K562 (cell line): ENCODE results near the gene CD4. TPM values are rescaled to one million over a fixed set of nuclear protein-coding genes. Genes with fewer than 3 reads are reported as not detected.

Source experiments
- ASH1L ChIP-seq: fragments of 450-650 bp; IDR thresholded peaks from 2 replicates; pipeline ENCODE4 v1.6.1; 2018; ENCODE audit warnings: borderline replicate concordance, mild to moderate bottlenecking, low read depth; ENCODE audit not compliant: partially characterized antibody
- BMI1 ChIP-seq: fragments of 150-350 bp; IDR thresholded peaks from 2 replicates; pipeline ENCODE4 v1.6.1; 2014; ENCODE audit warnings: low read length
- JUN ChIP-seq, 2 experiments: sonication (generic) in 1 of 2; formaldehyde crosslinking in 1 of 2; IDR thresholded peaks; 2 replicates each; pipeline versions ENCODE4 v1.6.1 to v1.8.0; 2012 to 2022; ENCODE audit warnings: borderline replicate concordance in 2 of 2, mild to moderate bottlenecking in 2 of 2, improper control_type of control experiment in 1 of 2, low read depth in 1 of 2, low read length in 1 of 2, missing genetic modification reagents in 1 of 2
- KDM4B ChIP-seq, 2 experiments: fragments of 450-650 bp in 1 of 2; sonication (generic) in 1 of 2; IDR thresholded peaks; 2 replicates each; pipeline ENCODE4 v1.6.1; 2016 to 2017; ENCODE audit warnings: borderline replicate concordance in 2 of 2, antibody characterized with exemption in 1 of 2, low read depth in 1 of 2, mild to moderate bottlenecking in 1 of 2
- MECOM ChIP-seq: fragments of 250-450 bp; sonication (Bioruptor Pico); IDR thresholded peaks from 2 replicates; pipeline ENCODE4 v1.8.0; 2022; ENCODE audit warnings: inconsistent platforms
- MTA1 ChIP-seq: fragments of 450-650 bp; IDR thresholded peaks from 2 replicates; pipeline ENCODE4 v1.6.1; 2017; ENCODE audit warnings: borderline replicate concordance
- NCOA1 ChIP-seq: fragments of 450-650 bp; IDR thresholded peaks from 2 replicates; pipeline ENCODE4 v1.6.1; 2016; ENCODE audit warnings: low read depth
- NCOA2 ChIP-seq, 2 experiments: fragments of 450-650 bp; IDR thresholded peaks; 2 replicates each; pipeline ENCODE4 v1.6.1; 2018; ENCODE audit warnings: mild to moderate bottlenecking in 2 of 2, moderate library complexity in 1 of 2; ENCODE audit not compliant: partially characterized antibody in 2 of 2
- PHF21A ChIP-seq: fragments of 450-650 bp; IDR thresholded peaks from 2 replicates; pipeline ENCODE4 v1.6.1; 2017; ENCODE audit warnings: low read depth, borderline replicate concordance
- PPARD ChIP-seq: fragments of 250-450 bp; sonication (Bioruptor Pico); IDR thresholded peaks from 2 replicates; pipeline ENCODE4 v1.8.0; 2022; ENCODE audit warnings: inconsistent platforms, mild to moderate bottlenecking, moderate library complexity
- RB1 ChIP-seq: fragments of 450-650 bp; IDR thresholded peaks from 2 replicates; pipeline ENCODE4 v1.6.1; 2017; ENCODE audit warnings: low read depth, mild to moderate bottlenecking
- SMAD4 ChIP-seq: fragments of 250-450 bp; sonication (Bioruptor Pico); conservative IDR thresholded peaks from 2 replicates; pipeline ENCODE4 v1.8.0; 2021; ENCODE audit warnings: inconsistent platforms, mild to moderate bottlenecking, moderate library complexity
- TCF7 ChIP-seq: sonication (generic); IDR thresholded peaks from 2 replicates; pipeline ENCODE4 v1.6.1; 2016; ENCODE audit warnings: antibody characterized with exemption, borderline replicate concordance
- ZNF12 ChIP-seq: sonication (generic); formaldehyde crosslinking; IDR thresholded peaks from 2 replicates; pipeline ENCODE4 v1.4.0; 2020; ENCODE audit warnings: mild to moderate bottlenecking, missing genetic modification reagents
- ZNF232 ChIP-seq: sonication (generic); formaldehyde crosslinking; IDR thresholded peaks from 2 replicates; pipeline ENCODE4 v1.8.0; 2022; ENCODE audit warnings: mild to moderate bottlenecking, missing genetic modification reagents
- ZNF324 ChIP-seq: fragments of 250-450 bp; sonication (Bioruptor Pico); IDR thresholded peaks from 2 replicates; pipeline ENCODE4 v1.4.0; 2020; ENCODE audit warnings: mild to moderate bottlenecking
- ZNF41 ChIP-seq: fragments of 250-450 bp; sonication (Bioruptor Pico); conservative IDR thresholded peaks from 2 replicates; pipeline ENCODE4 v1.4.0; 2020; ENCODE audit warnings: mild to moderate bottlenecking
- polyA plus RNA-seq, 8 experiments: library from polyadenylated mRNA; depleted of rRNA in 4 of 8; stranded (reverse) in 5 of 8; unstranded in 3 of 8; fragments of >200 nt; fragmentation: Nextera tagmentation in 2 of 8; fragmentation: Illumina TruSeq in 1 of 8; extraction: Ambion mirVana in 2 of 8; extraction: Trizol in 1 of 8; gene quantifications; 2 replicates each; pipeline versions ENCODE4 v1.2.1 to v1.2.3, GENCODE V29; 2011 to 2014; ENCODE audit warnings: inconsistent platforms in 1 of 8, missing spikeins in 1 of 8
- total RNA-seq, 7 experiments: library from RNA; depleted of rRNA in 6 of 7; stranded (reverse); fragments of >200 nt in 6 of 7; fragmentation: Illumina TruSeq in 2 of 7; extraction: Trizol in 2 of 7; gene quantifications; 2 replicates each; pipeline versions ENCODE4 v1.2.1 to v1.2.3, GENCODE V29; 2011 to 2021; ENCODE audit warnings: low replicate concordance in 1 of 7
- TF ChIP-seq, protein P1 (sequence below): fragments of 450-650 bp; formaldehyde crosslinking; IDR thresholded peaks from 2 replicates; pipeline ENCODE4 v1.4.0; 2020; ENCODE audit warnings: mild to moderate bottlenecking, moderate library complexity
- TF ChIP-seq, protein P2 (sequence below): fragments of 250-450 bp; sonication (Bioruptor Pico); IDR thresholded peaks from 2 replicates; pipeline ENCODE4 v1.4.0; 2020; ENCODE audit warnings: mild to moderate bottlenecking, moderate library complexity, borderline replicate concordance
- TF ChIP-seq, protein P3 (sequence below): IDR thresholded peaks from 2 replicates; pipeline ENCODE4 v1.6.1; 2011; ENCODE audit warnings: borderline replicate concordance, low read depth, mild to moderate bottlenecking, moderate library complexity, low read length; ENCODE audit not compliant: insufficient read depth, poor library complexity, severe bottlenecking

The CD4 gene
- total and polyA plus RNA-seq, 9 of the 15 experiments (the other 6 are each of a cell fraction or from before 2014, with no cell fraction given) = 0.06 to 0.27 (median 0.09) TPM; not detected in 5

DNA sequence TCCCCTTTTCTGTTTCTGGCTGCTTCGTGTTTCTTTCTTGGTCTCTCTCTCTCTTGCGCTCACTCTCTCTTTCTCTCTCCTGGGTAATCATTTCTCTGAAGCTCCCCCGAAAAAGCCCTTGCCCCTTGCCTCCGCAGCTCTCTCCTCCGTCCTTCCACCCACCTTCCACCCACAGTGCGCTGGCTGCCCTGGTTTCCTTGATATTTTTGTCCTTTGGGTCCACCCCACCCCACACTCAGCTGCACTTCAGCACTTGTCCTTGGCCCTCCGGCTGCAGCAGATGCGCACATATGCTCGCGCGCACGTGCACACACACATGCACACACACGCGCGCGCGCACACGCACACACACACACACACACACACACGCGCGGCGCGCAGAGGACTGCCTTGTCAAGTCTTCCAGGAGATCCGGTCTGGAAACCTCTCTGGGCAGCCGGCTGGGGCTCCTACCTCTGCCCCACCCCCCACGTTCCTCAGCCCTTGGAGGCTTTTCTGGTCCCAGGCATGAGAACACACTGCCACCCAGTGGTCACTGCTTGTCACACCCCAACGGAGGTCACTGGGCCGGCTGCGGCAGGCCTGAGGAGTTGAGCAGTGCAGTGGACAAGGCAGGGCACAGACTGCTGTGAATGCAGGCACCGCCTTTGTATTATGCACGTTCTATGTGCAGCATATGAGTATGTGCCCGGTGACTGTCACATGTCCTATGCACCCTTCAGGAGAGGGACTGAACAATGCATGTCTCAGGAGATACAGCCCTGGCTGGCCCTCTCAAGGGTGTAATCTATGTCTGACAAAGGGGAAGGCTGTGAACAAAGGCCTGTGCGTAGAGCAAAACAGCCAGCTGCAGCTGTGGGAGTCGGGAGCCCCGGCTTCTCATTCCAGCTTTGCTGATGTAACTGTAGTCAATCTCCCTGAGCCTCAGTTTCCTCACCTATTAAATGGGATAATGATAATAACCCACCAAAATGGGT, 10.5 kb upstream of the CD4 start (continued):
- TF ChIP-seq RB1 (peak; percentile 73; the same call in 1 of the 2 replicates), PHF21A (no peak), KDM4B (IDR thresholded peaks at IDR 0.05; ENCODE audit: borderline replicate concordance in 2 of 2, low read depth in 1 of 2) (no peak), ZNF324 (no peak), ZNF12 (CRISPR knock-in tag) (no peak), JUN (IDR thresholded peaks at IDR 0.05; ENCODE audit: borderline replicate concordance, low read depth, low read length) (no peak), JUN (CRISPR knock-in tag; IDR thresholded peaks at IDR 0.05; ENCODE audit: borderline replicate concordance) (no peak), ASH1L (no peak), BMI1 (no peak), MECOM (CRISPR knock-in tag) (no peak), SMAD4 (CRISPR knock-in tag) (peak; percentile 60), ZNF41 (CRISPR knock-in tag) (no peak), NCOA1 (0 out of 2 replicates have a peak, but pooled peaks have one; percentile 34), ZNF232 (CRISPR knock-in tag) (no peak), NCOA2 (IDR thresholded peaks at IDR 0.05; ENCODE audit: partially characterized antibody in 2 of 2) (no peak), TCF7 (no peak), MTA1 (peak; percentile 51; the same call in 1 of the 2 replicates), PPARD (CRISPR knock-in tag) (no peak)
- TF ChIP-seq, protein P1, sequence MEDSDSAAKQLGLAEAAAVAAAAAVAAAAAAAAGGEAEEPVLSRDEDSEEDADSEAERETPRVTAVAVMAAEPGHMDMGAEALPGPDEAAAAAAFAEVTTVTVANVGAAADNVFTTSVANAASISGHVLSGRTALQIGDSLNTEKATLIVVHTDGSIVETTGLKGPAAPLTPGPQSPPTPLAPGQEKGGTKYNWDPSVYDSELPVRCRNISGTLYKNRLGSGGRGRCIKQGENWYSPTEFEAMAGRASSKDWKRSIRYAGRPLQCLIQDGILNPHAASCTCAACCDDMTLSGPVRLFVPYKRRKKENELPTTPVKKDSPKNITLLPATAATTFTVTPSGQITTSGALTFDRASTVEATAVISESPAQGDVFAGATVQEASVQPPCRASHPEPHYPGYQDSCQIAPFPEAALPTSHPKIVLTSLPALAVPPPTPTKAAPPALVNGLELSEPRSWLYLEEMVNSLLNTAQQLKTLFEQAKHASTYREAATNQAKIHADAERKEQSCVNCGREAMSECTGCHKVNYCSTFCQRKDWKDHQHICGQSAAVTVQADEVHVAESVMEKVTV (CRISPR knock-in tag) = peak; percentile 89
- TF ChIP-seq, protein P2, sequence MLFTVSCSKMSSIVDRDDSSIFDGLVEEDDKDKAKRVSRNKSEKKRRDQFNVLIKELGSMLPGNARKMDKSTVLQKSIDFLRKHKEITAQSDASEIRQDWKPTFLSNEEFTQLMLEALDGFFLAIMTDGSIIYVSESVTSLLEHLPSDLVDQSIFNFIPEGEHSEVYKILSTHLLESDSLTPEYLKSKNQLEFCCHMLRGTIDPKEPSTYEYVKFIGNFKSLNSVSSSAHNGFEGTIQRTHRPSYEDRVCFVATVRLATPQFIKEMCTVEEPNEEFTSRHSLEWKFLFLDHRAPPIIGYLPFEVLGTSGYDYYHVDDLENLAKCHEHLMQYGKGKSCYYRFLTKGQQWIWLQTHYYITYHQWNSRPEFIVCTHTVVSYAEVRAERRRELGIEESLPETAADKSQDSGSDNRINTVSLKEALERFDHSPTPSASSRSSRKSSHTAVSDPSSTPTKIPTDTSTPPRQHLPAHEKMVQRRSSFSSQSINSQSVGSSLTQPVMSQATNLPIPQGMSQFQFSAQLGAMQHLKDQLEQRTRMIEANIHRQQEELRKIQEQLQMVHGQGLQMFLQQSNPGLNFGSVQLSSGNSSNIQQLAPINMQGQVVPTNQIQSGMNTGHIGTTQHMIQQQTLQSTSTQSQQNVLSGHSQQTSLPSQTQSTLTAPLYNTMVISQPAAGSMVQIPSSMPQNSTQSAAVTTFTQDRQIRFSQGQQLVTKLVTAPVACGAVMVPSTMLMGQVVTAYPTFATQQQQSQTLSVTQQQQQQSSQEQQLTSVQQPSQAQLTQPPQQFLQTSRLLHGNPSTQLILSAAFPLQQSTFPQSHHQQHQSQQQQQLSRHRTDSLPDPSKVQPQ (CRISPR knock-in tag) = peak; percentile 71; the same call in 1 of the 2 replicates
- TF ChIP-seq, protein P3, sequence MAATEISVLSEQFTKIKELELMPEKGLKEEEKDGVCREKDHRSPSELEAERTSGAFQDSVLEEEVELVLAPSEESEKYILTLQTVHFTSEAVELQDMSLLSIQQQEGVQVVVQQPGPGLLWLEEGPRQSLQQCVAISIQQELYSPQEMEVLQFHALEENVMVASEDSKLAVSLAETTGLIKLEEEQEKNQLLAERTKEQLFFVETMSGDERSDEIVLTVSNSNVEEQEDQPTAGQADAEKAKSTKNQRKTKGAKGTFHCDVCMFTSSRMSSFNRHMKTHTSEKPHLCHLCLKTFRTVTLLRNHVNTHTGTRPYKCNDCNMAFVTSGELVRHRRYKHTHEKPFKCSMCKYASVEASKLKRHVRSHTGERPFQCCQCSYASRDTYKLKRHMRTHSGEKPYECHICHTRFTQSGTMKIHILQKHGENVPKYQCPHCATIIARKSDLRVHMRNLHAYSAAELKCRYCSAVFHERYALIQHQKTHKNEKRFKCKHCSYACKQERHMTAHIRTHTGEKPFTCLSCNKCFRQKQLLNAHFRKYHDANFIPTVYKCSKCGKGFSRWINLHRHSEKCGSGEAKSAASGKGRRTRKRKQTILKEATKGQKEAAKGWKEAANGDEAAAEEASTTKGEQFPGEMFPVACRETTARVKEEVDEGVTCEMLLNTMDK = no peak
